ENCODE results near the gene PLPP1. TPM values are rescaled to one million over a fixed set of nuclear protein-coding genes. Genes with fewer than 3 reads are reported as not detected.

Gene PLPP1
- total and polyA plus RNA-seq, 2 experiments from 2014 or later: 39.1 to 97.1 TPM

- Histone ChIP-seq H3K27ac (ENCODE audit: low read depth) (no peak overlapping the region), H3K4me3 (no peak overlapping the region), H4K20me1 (replicated peaks; ENCODE audit: insufficient read depth) (no peaks in the 10 kb centered on the region), H2AFZ (peak overlapping the region; percentile 43; the same call in 1 of the 2 replicates), H3F3A (replicated peaks; ENCODE audit: low read depth) (no peaks in the 10 kb centered on the region), H3K4me1 (ENCODE audit: insufficient read depth) (peaks cover 12% of the 10 kb centered on the region), H3K9me2 (ENCODE audit: insufficient read depth) (no peaks in the 10 kb centered on the region), H3K79me2 (replicated peaks; ENCODE audit: insufficient read depth) (no peaks in the 10 kb centered on the region), H3K36me3 (ENCODE audit: insufficient read depth) (no peaks in the 10 kb centered on the region), H3K4me2 (no peak overlapping the region), H3K27me3 (ENCODE audit: insufficient read depth) (no peaks in the 10 kb centered on the region)
- TF ChIP-seq ZNF331 (CRISPR knock-in tag; IDR thresholded peaks at IDR 0.05; ENCODE audit: low read depth) (no peak), POLR2AphosphoS5 (IDR thresholded peaks at IDR 0.05; ENCODE audit: low read depth) (no peak), CREB1 (CRISPR knock-in tag; IDR thresholded peaks at IDR 0.05; ENCODE audit: low read depth) (no peak), JUNB (IDR thresholded peaks at IDR 0.05; ENCODE audit: unreplicated experiment) (no peak), ETS1 (IDR thresholded peaks at IDR 0.05) (no peak), EZH2phosphoT487 (IDR thresholded peaks at IDR 0.05; ENCODE audit: unreplicated experiment) (no peak), STAT1 (IDR thresholded peaks at IDR 0.05; ENCODE audit: unreplicated experiment) (no peak), REST (IDR thresholded peaks at IDR 0.05; ENCODE audit: unreplicated experiment) (no peak)
- DNase-seq (ENCODE audit: low spot score) (no peak), ATAC-seq (no peak)
- Mint-ChIP-seq H3K4me1 (peaks cover 12% of the 10 kb centered on the region), H3K27me3 (ENCODE audit: insufficient read depth, low read depth, poor library complexity) (peaks cover 8% of the 10 kb centered on the region), H3K27ac (no peak overlapping the region), H3K9me3 (no peaks in the 10 kb centered on the region; the same call in 2 of the 3 replicates), H3K4me3 (no peak overlapping the region), H3K36me3 (ENCODE audit: low read depth) (no peaks in the 10 kb centered on the region)
These were observed 30.0 kb upstream of the PLPP1 start for GRCh38 chr5:55564721-55565120.

GRCh38 chr5:55558484-55558883 lies 23.7 kb upstream of the PLPP1 start:
- no peak for ATAC-seq

More at GRCh38 chr5:55558484-55558883, 23.7 kb upstream of the PLPP1 start:
- Histone ChIP-seq H3F3A (replicated peaks; ENCODE audit: low read depth) (no peaks in the 10 kb centered on the region), H3K4me3 (no peak overlapping the region), H3K4me1 (ENCODE audit: insufficient read depth) (peaks cover 18% of the 10 kb centered on the region), H3K4me2 (no peak overlapping the region), H2AFZ (no peak overlapping the region), H4K20me1 (replicated peaks; ENCODE audit: insufficient read depth) (no peaks in the 10 kb centered on the region), H3K79me2 (replicated peaks; ENCODE audit: insufficient read depth) (no peaks in the 10 kb centered on the region), H3K9me2 (ENCODE audit: insufficient read depth) (no peaks in the 10 kb centered on the region), H3K27me3 (ENCODE audit: insufficient read depth) (no peaks in the 10 kb centered on the region), H3K27ac (ENCODE audit: low read depth) (no peak overlapping the region), H3K36me3 (ENCODE audit: insufficient read depth) (no peaks in the 10 kb centered on the region)
- no peak for TF ChIP-seq JUNB (IDR thresholded peaks at IDR 0.05; ENCODE audit: unreplicated experiment)
- TF ChIP-seq REST (IDR thresholded peaks at IDR 0.05; ENCODE audit: unreplicated experiment): no peak
- TF ChIP-seq STAT1 (IDR thresholded peaks at IDR 0.05; ENCODE audit: unreplicated experiment): no peak
- no peak for TF ChIP-seq CREB1 (CRISPR knock-in tag; IDR thresholded peaks at IDR 0.05; ENCODE audit: low read depth)
- no peak for TF ChIP-seq CTCF (conservative IDR thresholded peaks at IDR 0.05; ENCODE audit: low read depth in 2 of 2)
- H3K9me3 Mint-ChIP-seq: peaks cover 7% of the 10 kb centered on the region; the same call in 1 of the 3 replicates
- peaks cover 2% of the 10 kb centered on the region for H3K27me3 Mint-ChIP-seq (ENCODE audit: insufficient read depth, low read depth, poor library complexity)
- DNase-seq (ENCODE audit: low spot score): no peak
- no peak overlapping the region for H3K27ac Mint-ChIP-seq
- no peak overlapping the region for H3K4me3 Mint-ChIP-seq
- H3K36me3 Mint-ChIP-seq (ENCODE audit: low read depth): 0 out of 3 replicates have a peak, but pooled peaks cover 3% of the 10 kb centered on the region
- peaks cover 12% of the 10 kb centered on the region for H3K4me1 Mint-ChIP-seq
